Activated naive CD8-positive, alpha-beta T cell treated with anti-CD3 and anti-CD28 coated beads for 36 hours (primary cell): ENCODE measurements around the gene HMGXB3. TPM values are rescaled to one million over a fixed set of nuclear protein-coding genes. Genes with fewer than 3 reads are reported as not detected.

Source experiments
- DNase-seq: peaks from one replicate; pipeline ENCODE4 v3.0.0; 2021
- H3K27ac Mint-ChIP-seq: one replicate; pipeline ENCODE4 v1.8.0; 2022; ENCODE audit warnings: mild to moderate bottlenecking, moderate library complexity, mixed read lengths
- H3K27me3 Mint-ChIP-seq: one replicate; pipeline ENCODE4 v1.8.0; 2022; ENCODE audit warnings: mild to moderate bottlenecking, mixed read lengths
- H3K36me3 Mint-ChIP-seq: one replicate; pipeline ENCODE4 v1.8.0; 2021; ENCODE audit warnings: mild to moderate bottlenecking, mixed read lengths
- H3K4me1 Mint-ChIP-seq: one replicate; pipeline ENCODE4 v1.8.0; 2021; ENCODE audit warnings: mixed read lengths
- H3K4me3 Mint-ChIP-seq: one replicate; pipeline ENCODE4 v1.8.0; 2022; ENCODE audit warnings: mild to moderate bottlenecking, moderate library complexity, mixed read lengths
- H3K9me3 Mint-ChIP-seq: one replicate; pipeline ENCODE4 v1.8.0; 2022; ENCODE audit warnings: mixed read lengths
- total RNA-seq, 2 experiments: library from RNA; stranded (reverse); gene quantifications; one replicate each; pipeline ENCODE4 v1.2.3, GENCODE V29; 2021

HMGXB3 gene
- total RNA-seq, 2 experiments from 2014 or later = 36.7 to 38.3 TPM

- no peak overlapping the region for H3K4me3 Mint-ChIP-seq
- H3K36me3 Mint-ChIP-seq = no peaks in the 10 kb centered on the region
- no peaks in the 10 kb centered on the region for H3K9me3 Mint-ChIP-seq
- H3K4me1 Mint-ChIP-seq = no peaks in the 10 kb centered on the region
- no peaks in the 10 kb centered on the region for H3K27me3 Mint-ChIP-seq
- no peak overlapping the region for H3K27ac Mint-ChIP-seq
- no peak for DNase-seq
These were observed 61.0 kb downstream of the HMGXB3 start for GRCh38 chr5:150061538-150061995.

- Mint-ChIP-seq H3K36me3 (no peaks in the 10 kb centered on the region), H3K4me1 (peaks cover 4% of the 10 kb centered on the region), H3K27ac (no peak overlapping the region), H3K4me3 (no peak overlapping the region), H3K9me3 (no peaks in the 10 kb centered on the region), H3K27me3 (no peaks in the 10 kb centered on the region)
- no peak for DNase-seq
These were observed 61.8 kb downstream of the HMGXB3 start for GRCh38 chr5:150062216-150062922.

GRCh38 chr5:150063638-150064037 is 63.1 kb downstream of the HMGXB3 start:
- no peak overlapping the region for H3K4me3 Mint-ChIP-seq
- peaks cover 4% of the 10 kb centered on the region for H3K4me1 Mint-ChIP-seq
- no peaks in the 10 kb centered on the region for H3K9me3 Mint-ChIP-seq
- H3K36me3 Mint-ChIP-seq = no peaks in the 10 kb centered on the region
- no peaks in the 10 kb centered on the region for H3K27me3 Mint-ChIP-seq
- DNase-seq = no peak
- no peak overlapping the region for H3K27ac Mint-ChIP-seq

- Mint-ChIP-seq H3K4me1 (peaks cover 4% of the 10 kb centered on the region), H3K27ac (no peak overlapping the region), H3K4me3 (no peak overlapping the region), H3K27me3 (no peaks in the 10 kb centered on the region), H3K9me3 (no peaks in the 10 kb centered on the region), H3K36me3 (no peaks in the 10 kb centered on the region)
- DNase-seq = no peak
These were observed 64.2 kb downstream of the HMGXB3 start for GRCh38 chr5:150064681-150065220.

- H3K27ac Mint-ChIP-seq = no peak overlapping the region
- no peaks in the 10 kb centered on the region for H3K27me3 Mint-ChIP-seq
- no peak for DNase-seq
- no peaks in the 10 kb centered on the region for H3K36me3 Mint-ChIP-seq
- peaks cover 4% of the 10 kb centered on the region for H3K4me1 Mint-ChIP-seq
- H3K9me3 Mint-ChIP-seq = no peaks in the 10 kb centered on the region
- H3K4me3 Mint-ChIP-seq = no peak overlapping the region
These were observed 64.8 kb downstream of the HMGXB3 start for GRCh38 chr5:150065346-150065745.

GRCh38 chr5:150065886-150066285 is 65.3 kb downstream of the HMGXB3 start:
- H3K9me3 Mint-ChIP-seq = no peaks in the 10 kb centered on the region
- peaks cover 4% of the 10 kb centered on the region for H3K4me1 Mint-ChIP-seq
- no peaks in the 10 kb centered on the region for H3K27me3 Mint-ChIP-seq
- no peak overlapping the region for H3K4me3 Mint-ChIP-seq
- no peaks in the 10 kb centered on the region for H3K36me3 Mint-ChIP-seq
- no peak for DNase-seq
- H3K27ac Mint-ChIP-seq = no peak overlapping the region

GRCh38 chr5:150066436-150066835 is 65.9 kb downstream of the HMGXB3 start:
- H3K9me3 Mint-ChIP-seq = no peaks in the 10 kb centered on the region
- H3K4me1 Mint-ChIP-seq = peaks cover 4% of the 10 kb centered on the region
- H3K27ac Mint-ChIP-seq = no peak overlapping the region
- no peaks in the 10 kb centered on the region for H3K27me3 Mint-ChIP-seq
- no peaks in the 10 kb centered on the region for H3K36me3 Mint-ChIP-seq
- no peak for DNase-seq
- H3K4me3 Mint-ChIP-seq = no peak overlapping the region

- Mint-ChIP-seq H3K36me3 (no peaks in the 10 kb centered on the region), H3K4me3 (no peak overlapping the region), H3K27me3 (no peaks in the 10 kb centered on the region), H3K4me1 (peaks cover 4% of the 10 kb centered on the region), H3K9me3 (no peaks in the 10 kb centered on the region), H3K27ac (no peak overlapping the region)
- DNase-seq = no peak
These were observed 66.4 kb downstream of the HMGXB3 start for GRCh38 chr5:150066901-150067396.

- Mint-ChIP-seq H3K4me3 (no peak overlapping the region), H3K36me3 (no peaks in the 10 kb centered on the region), H3K4me1 (peaks cover 4% of the 10 kb centered on the region), H3K27me3 (no peaks in the 10 kb centered on the region), H3K9me3 (no peaks in the 10 kb centered on the region), H3K27ac (no peak overlapping the region)
- DNase-seq = no peak
These were observed 66.9 kb downstream of the HMGXB3 start for GRCh38 chr5:150067405-150067960.

GRCh38 chr5:150068071-150068470 is 67.5 kb downstream of the HMGXB3 start:
- no peak overlapping the region for H3K4me3 Mint-ChIP-seq
- peaks cover 4% of the 10 kb centered on the region for H3K4me1 Mint-ChIP-seq
- no peak for DNase-seq
- H3K36me3 Mint-ChIP-seq = no peaks in the 10 kb centered on the region
- no peaks in the 10 kb centered on the region for H3K9me3 Mint-ChIP-seq
- H3K27ac Mint-ChIP-seq = no peak overlapping the region
- H3K27me3 Mint-ChIP-seq = no peaks in the 10 kb centered on the region

- no peaks in the 10 kb centered on the region for H3K9me3 Mint-ChIP-seq
These were observed 67.9 kb downstream of the HMGXB3 start for GRCh38 chr5:150068472-150068871.

GRCh38 chr5:150068961-150069645 is 68.6 kb downstream of the HMGXB3 start:
- no peaks in the 10 kb centered on the region for H3K27me3 Mint-ChIP-seq
- no peak overlapping the region for H3K4me3 Mint-ChIP-seq
- no peak for DNase-seq
- no peaks in the 10 kb centered on the region for H3K36me3 Mint-ChIP-seq
- H3K9me3 Mint-ChIP-seq = no peaks in the 10 kb centered on the region
- no peak overlapping the region for H3K27ac Mint-ChIP-seq
- H3K4me1 Mint-ChIP-seq = peaks cover 4% of the 10 kb centered on the region

More at GRCh38 chr5:150068472-150068871, 67.9 kb downstream of the HMGXB3 start:
- Mint-ChIP-seq H3K27me3 (no peaks in the 10 kb centered on the region), H3K4me1 (peaks cover 4% of the 10 kb centered on the region), H3K36me3 (no peaks in the 10 kb centered on the region), H3K27ac (no peak overlapping the region), H3K4me3 (no peak overlapping the region)
- DNase-seq = no peak

GRCh38 chr5:150069672-150070627 is 69.4 kb downstream of the HMGXB3 start:
- Mint-ChIP-seq H3K4me1 (peaks cover 4% of the 10 kb centered on the region), H3K27me3 (no peaks in the 10 kb centered on the region), H3K27ac (no peak overlapping the region), H3K4me3 (no peak overlapping the region), H3K9me3 (no peaks in the 10 kb centered on the region), H3K36me3 (no peaks in the 10 kb centered on the region)
- DNase-seq = no peak

GRCh38 chr5:150070821-150071220 is 70.3 kb downstream of the HMGXB3 start:
- no peaks in the 10 kb centered on the region for H3K36me3 Mint-ChIP-seq
- no peak overlapping the region for H3K4me3 Mint-ChIP-seq
- no peak for DNase-seq
- H3K27me3 Mint-ChIP-seq = no peaks in the 10 kb centered on the region
- no peaks in the 10 kb centered on the region for H3K9me3 Mint-ChIP-seq
- peaks cover 4% of the 10 kb centered on the region for H3K4me1 Mint-ChIP-seq
- no peak overlapping the region for H3K27ac Mint-ChIP-seq
